Stimulated activated naive CD8-positive, alpha-beta T cell treated with anti-CD3 and anti-CD28 coated beads, Interleukin-15, Interleukin-2, amounts not matched to agents 100 U/mL and 50 U/mL, for 24 hours (primary cell): Measurements from ENCODE around the gene CTSH.
A peak's percentile ranks its signal among the peaks of the same experiment; 100 is the strongest.
"Not testable (repeated sequence)": the region's sequence is repeated elsewhere in the genome, so short reads cannot be mapped to it uniquely, and the experiment has no call there.

ENCODE experiments used
- ATAC-seq: fragments of 150-1000 bp; cut with Tn5 transposase; one replicate; pipeline ENCODE4 v1.10.0; 2021
- DNase-seq: peaks from one replicate; pipeline ENCODE4 v3.0.0; 2021

Gene CTSH

GRCh38 chr15:78938658-78939488, 6.0 kb downstream of the CTSH start:
- DNase-seq (no peak), ATAC-seq (peak; percentile 41)

GRCh38 chr15:78937132-78937739, 7.6 kb downstream of the CTSH start:
- peak; percentile 47 for ATAC-seq
- peak; percentile 20 for DNase-seq

GRCh38 chr15:78934655-78935023, 10.2 kb downstream of the CTSH start:
- DNase-seq (no peak), ATAC-seq (no peak)

- no peak for ATAC-seq
- no peak for DNase-seq
Measured at GRCh38 chr15:78933823-78934654, 10.8 kb downstream of the CTSH start.

- no peak for DNase-seq
- ATAC-seq, result no peak
Measured at GRCh38 chr15:78933187-78933822, 11.5 kb downstream of the CTSH start.

GRCh38 chr15:78932258-78932808, 12.5 kb downstream of the CTSH start:
- ATAC-seq, result no peak
- no peak for DNase-seq

- DNase-seq (no peak), ATAC-seq (no peak)
Measured at GRCh38 chr15:78931439-78932257, 13.2 kb downstream of the CTSH start.

- ATAC-seq, result no peak
- DNase-seq, result no peak
Measured at GRCh38 chr15:78930577-78931388, 14.1 kb downstream of the CTSH start.

GRCh38 chr15:78929536-78930264, 15.1 kb downstream of the CTSH start:
- no peak for ATAC-seq
- DNase-seq, result no peak

- ATAC-seq (no peak), DNase-seq (no peak)
Measured at GRCh38 chr15:78928616-78929093, 16.2 kb downstream of the CTSH start.

GRCh38 chr15:78928176-78928575, 16.7 kb downstream of the CTSH start:
- ATAC-seq, DNase-seq: not testable (repeated sequence)

- ATAC-seq (no peak), DNase-seq (no peak)
Measured at GRCh38 chr15:78927077-78927790, 17.6 kb downstream of the CTSH start.

GRCh38 chr15:78925956-78926743, 18.7 kb downstream of the CTSH start:
- ATAC-seq (no peak), DNase-seq (no peak)

GRCh38 chr15:78925076-78925624, 19.7 kb downstream of the CTSH start:
- DNase-seq (no peak), ATAC-seq (no peak)

- DNase-seq (no peak), ATAC-seq (no peak)
Measured at GRCh38 chr15:78923480-78924360, 21.1 kb downstream of the CTSH start.

- ATAC-seq, result no peak
- DNase-seq, result no peak
Measured at GRCh38 chr15:78923015-78923414, 21.8 kb downstream of the CTSH start.

- ATAC-seq, result no peak
- no peak for DNase-seq
Measured at GRCh38 chr15:78922527-78922926, 22.3 kb downstream of the CTSH start.
